Measurements from ENCODE around the gene CDCA8.

The CDCA8 gene

DNA sequence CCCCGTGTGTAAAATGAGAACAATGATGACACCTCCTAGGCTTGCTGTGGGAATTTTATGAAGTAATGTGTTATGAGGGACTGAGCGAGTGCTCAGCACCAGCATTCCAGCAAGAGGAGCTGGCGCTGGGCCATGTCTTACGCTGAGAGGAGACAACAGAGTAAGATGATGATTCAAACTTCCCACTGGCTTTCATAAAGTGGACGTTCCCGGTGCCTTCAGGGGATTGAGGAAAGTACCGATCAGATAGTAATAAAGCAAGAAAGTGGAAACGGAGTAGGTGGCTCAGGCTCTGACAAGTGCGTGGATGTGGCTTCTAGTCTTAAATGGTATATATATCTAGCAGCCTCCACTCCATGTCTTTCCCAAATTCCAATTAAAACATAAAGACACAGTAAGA lies 48.8 kb downstream of the CDCA8 start:
- no peak for DNase-seq

DNA sequence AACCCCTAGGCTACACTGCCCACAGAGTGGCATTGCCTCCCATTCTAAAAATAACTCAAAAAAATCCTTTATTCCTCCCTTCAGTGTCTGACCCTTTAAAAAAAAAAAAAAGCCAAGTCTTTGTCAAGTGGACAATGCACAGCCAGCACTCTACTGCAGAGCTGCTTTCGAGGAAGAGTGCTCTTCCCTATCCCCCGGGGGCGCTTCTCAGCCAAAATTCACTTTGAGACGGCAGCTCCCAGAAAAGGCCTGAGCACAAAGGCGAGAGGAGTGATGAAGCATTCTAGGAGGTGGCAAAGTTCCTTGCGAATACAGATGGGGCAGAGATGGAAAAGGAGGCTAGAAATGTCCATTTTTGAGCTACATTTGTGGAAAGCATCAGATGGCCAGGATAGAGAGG lies 49.3 kb downstream of the CDCA8 start:
- no peak for DNase-seq

DNA sequence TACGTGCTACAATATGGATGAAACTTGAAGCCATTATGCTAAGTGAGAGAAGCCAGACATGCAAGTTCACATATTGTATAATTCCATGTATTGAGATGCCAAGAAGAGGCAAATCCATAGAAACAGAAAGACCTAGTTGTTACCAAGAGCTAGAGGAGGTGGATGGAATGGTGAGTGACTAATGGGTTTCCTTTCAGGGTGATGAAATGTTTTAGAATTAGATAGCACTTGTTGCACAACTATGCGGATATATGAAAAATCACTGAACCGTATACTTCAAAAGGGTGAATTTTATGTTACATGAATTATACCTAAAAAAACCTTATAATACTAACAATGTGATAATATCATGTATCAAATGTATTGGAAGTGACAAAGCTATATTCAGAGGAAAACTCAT lies 54.5 kb downstream of the CDCA8 start:
- no peak for DNase-seq

DNA sequence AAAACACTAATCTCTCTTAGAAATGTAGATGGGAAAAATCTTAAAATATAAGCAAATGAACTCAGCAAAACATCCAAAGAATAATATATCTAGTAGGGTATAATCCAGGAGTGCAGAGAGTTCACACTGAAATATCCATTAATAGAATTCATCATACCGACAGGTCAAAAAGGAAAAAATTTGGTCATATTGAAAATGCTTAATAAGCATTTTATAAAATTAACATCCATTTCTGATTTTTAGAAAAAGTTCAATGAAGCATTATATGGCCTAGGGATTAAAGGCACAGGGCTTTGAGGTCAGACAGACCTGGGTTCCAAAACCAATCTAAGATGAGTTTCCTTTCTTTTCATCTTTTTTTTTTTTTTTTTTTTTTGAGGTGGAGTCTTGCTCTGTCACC lies 56.2 kb downstream of the CDCA8 start:
- DNase-seq: no peak

DNA sequence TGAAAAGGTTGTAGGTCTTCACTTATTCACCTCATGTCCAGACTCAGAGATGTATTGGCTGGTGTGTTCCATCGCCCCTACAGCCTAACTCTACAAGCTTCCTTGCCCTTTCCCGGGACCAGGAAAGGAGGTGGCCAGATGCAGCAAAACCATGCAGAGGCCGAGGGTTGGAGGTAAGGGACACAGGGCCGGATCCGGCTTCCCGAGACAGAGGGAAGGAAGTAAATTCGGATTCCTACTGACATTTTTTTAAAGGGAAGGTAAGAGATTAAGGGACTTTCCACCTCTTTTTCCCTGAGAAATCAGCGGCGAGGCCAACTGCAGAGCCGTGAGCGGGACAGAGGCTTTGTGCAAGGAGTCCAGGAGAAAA lies 59.9 kb downstream of the CDCA8 start:
- no peak for DNase-seq

DNA sequence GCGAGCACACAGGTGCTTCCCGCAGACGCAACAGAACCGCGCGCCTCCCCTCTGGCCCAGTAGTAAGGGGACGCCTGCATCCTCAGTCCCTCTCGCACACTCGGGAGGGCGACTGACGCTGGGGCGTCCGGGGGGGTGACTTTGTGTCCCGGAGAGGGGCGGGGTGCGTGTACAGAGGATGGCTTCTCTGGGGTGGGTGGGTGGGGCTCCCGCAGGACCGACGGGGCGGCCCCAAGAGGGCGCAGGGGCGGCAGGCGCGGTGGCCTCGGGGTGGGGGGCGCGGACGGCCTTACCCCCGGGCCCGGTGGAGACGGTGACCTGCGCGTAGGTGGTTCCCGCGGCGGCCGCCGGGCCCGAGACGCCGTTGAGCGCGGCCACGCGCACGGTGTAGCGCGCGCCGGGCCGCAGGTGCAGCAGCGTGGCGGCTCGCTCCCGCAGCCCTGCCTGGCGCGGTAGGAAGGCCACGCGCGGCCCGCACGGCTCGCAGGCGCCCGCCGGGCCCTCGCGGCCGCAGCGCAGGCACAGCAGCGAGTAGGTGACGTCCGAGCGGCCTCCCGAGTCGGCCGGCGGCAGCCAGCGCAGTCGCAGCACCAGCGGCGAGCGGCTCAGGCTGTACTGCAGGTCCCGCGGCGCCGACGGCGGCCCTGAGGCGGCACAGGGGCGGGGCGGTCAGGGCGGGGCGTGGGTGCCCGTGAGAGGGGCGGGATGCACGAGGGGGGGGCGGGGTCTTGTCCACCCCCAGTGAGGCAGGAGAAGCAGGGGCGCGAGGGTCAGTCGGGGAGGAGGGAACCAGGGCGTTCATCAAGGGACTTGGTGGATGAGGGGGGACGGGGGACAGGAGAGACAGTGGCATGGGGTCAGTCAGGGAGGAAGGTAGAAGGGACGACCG lies 60.5 kb downstream of the CDCA8 start:
- no peak for DNase-seq

DNA sequence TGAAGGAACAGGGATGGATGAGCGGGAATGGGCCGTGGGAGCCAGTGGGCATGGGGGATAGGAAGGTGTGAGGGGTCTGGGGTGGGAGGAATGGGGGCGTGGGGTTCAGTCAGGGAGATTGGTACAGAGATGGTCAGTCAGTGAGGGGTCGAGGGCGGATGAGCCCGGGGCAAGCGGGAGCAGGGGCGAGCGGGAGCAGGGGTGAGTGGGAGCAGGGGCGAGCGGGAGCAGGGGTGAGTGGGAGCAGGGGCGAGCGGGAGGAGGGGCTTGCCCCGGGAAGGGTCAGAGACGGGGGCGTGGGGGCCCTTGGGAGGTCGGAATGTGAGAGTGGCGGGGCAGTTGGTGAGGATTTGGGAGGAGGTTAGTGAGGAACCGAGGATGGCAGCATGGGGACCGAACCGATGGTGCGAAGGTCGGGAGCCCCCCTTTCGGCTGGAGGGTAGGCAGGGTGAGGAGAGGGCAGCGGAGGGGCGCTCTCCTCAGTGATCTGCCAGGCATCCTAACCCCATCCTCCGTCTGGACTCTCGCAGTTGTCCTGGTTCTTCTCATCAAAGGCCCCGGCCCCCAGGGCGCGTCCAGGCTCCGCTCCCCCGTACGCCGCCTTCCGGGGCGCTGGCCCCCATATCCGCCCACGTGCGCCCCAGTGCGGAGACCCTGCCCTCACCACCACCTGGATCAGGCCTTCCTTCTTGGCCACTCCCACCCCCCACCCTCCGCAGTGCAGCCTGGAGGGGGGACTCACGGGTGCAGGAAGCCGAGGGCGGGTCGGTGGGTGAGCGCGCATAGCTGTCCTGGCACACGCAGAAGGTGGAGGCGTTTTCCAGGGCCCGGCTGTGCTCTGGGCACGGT lies 61.4 kb downstream of the CDCA8 start:
- no peak for DNase-seq

DNA sequence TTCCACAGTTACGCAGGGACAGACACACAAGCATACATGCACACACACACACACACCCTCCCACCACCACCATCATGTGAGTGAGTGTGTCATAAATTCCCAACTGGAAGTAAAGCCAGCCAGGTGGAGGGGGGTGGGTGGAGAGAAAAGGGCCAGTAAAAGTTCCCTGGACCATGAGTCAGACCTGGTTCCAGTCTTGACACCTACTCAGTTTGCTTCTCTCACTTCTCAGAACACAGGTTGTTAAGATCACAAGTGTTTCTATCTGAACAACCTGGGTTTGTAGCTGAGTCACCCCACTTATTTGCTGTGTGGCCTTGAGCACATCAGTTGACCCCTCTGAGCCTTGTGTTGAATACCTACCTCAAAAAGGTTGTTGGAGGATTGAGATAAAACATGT lies 63.0 kb downstream of the CDCA8 start:
- DNase-seq: no peak

DNA sequence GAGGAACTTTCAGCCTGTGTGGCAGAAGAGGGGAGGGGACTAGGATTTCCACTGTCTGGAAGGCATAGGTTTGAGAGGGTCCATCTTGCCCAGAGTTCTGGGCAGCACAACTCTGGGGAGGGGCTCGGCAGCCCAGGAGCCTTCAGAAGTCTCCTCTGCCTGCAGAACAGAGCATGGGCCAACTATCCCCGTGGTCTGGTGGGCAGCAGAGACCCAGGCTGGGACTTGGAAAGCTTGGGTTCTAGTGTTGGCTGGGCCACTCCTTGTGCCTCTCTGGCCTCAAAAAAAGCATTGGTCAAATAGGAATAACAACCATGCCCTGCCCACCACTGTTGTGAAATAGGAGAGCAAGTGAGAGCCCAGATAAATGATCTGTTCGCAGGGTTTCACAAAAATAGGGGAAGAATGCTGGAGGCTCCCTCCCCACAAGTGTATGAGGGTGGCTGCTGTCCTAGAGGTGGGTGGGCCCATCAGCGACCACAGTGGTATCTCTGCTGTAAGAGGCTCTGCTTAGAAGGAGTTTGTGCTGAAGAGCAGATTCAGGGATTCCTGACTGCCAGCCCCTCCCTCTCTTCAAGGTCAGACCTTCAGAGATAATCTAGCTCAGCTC lies 63.7 kb downstream of the CDCA8 start:
- no peak for DNase-seq

All from NCI-H748 treated with DMSO at 0.1 percent for 48 hours (cell line).